Parathyroid adenoma (tissue), 2 donors: Measurements from ENCODE around the gene GTF2F2.

Source experiments
- H2AFZ ChIP-seq: fragments of 300-600 bp; sonication (generic); one replicate; pipeline ENCODE4 v1.7.0; 2017; ENCODE audit warnings: antibody characterized with exemption, mild to moderate bottlenecking
- H3K27ac ChIP-seq: fragments of 300-600 bp; sonication (generic); one replicate; pipeline ENCODE4 v1.7.0; 2017
- H3K27me3 ChIP-seq: fragments of 300-600 bp; sonication (generic); one replicate; pipeline ENCODE4 v1.7.0; 2017; ENCODE audit warnings: low read length; ENCODE audit not compliant: control insufficient read depth, insufficient read depth
- H3K36me3 ChIP-seq: fragments of 300-600 bp; sonication (generic); one replicate; pipeline ENCODE4 v1.7.0; 2017; ENCODE audit warnings: low read length; ENCODE audit not compliant: control insufficient read depth, insufficient read depth
- H3K4me1 ChIP-seq: fragments of 300-600 bp; sonication (generic); one replicate; pipeline ENCODE4 v1.7.0; 2017; ENCODE audit warnings: control low read depth
- H3K4me2 ChIP-seq: fragments of 300-600 bp; sonication (generic); one replicate; pipeline ENCODE4 v1.7.0; 2017; ENCODE audit warnings: low read length
- H3K4me3 ChIP-seq: fragments of 300-600 bp; sonication (generic); one replicate; pipeline ENCODE4 v1.7.0; 2017; ENCODE audit warnings: low read depth, low read length
- H3K79me2 ChIP-seq: fragments of 300-600 bp; sonication (generic); one replicate; pipeline ENCODE4 v1.7.0; 2017; ENCODE audit warnings: control low read depth
- H3K9ac ChIP-seq: fragments of 300-600 bp; sonication (generic); one replicate; pipeline ENCODE4 v1.7.0; 2017; ENCODE audit warnings: mild to moderate bottlenecking
- H3K9me3 ChIP-seq: fragments of 300-600 bp; sonication (generic); one replicate; pipeline ENCODE4 v1.7.0; 2017; ENCODE audit warnings: low read length; ENCODE audit not compliant: control insufficient read depth
- TF ChIP-seq, protein P1 (sequence below): fragments of 300-600 bp; sonication (generic); IDR thresholded peaks from one replicate; pipeline ENCODE4 v1.7.0; 2017; ENCODE audit warnings: antibody characterized with exemption, mild to moderate bottlenecking
- donor health status: primary hyperparathyroidism.

The GTF2F2 gene

GRCh38 chr13:45278096-45278645, 157.9 kb downstream of the GTF2F2 start:
- H3K4me2 ChIP-seq = no peak overlapping the region
- H3K9ac ChIP-seq = no peak overlapping the region
- no peak overlapping the region for H3K4me3 ChIP-seq
- H2AFZ ChIP-seq = no peak overlapping the region
- no peaks in the 10 kb centered on the region for H3K79me2 ChIP-seq
- H3K27me3 ChIP-seq = no peaks in the 10 kb centered on the region
- H3K9me3 ChIP-seq = no peaks in the 10 kb centered on the region
- no peaks in the 10 kb centered on the region for H3K36me3 ChIP-seq
- TF ChIP-seq, protein P1, sequence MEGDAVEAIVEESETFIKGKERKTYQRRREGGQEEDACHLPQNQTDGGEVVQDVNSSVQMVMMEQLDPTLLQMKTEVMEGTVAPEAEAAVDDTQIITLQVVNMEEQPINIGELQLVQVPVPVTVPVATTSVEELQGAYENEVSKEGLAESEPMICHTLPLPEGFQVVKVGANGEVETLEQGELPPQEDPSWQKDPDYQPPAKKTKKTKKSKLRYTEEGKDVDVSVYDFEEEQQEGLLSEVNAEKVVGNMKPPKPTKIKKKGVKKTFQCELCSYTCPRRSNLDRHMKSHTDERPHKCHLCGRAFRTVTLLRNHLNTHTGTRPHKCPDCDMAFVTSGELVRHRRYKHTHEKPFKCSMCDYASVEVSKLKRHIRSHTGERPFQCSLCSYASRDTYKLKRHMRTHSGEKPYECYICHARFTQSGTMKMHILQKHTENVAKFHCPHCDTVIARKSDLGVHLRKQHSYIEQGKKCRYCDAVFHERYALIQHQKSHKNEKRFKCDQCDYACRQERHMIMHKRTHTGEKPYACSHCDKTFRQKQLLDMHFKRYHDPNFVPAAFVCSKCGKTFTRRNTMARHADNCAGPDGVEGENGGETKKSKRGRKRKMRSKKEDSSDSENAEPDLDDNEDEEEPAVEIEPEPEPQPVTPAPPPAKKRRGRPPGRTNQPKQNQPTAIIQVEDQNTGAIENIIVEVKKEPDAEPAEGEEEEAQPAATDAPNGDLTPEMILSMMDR = no peak
- H3K4me1 ChIP-seq = no peaks in the 10 kb centered on the region
- no peak overlapping the region for H3K27ac ChIP-seq

- no peak overlapping the region for H3K9ac ChIP-seq
- TF ChIP-seq, protein P1 = no peak
- H3K27ac ChIP-seq = no peak overlapping the region
- H3K4me2 ChIP-seq = no peak overlapping the region
- no peak overlapping the region for H3K4me3 ChIP-seq
- H2AFZ ChIP-seq = no peak overlapping the region
- no peaks in the 10 kb centered on the region for H3K27me3 ChIP-seq
- no peaks in the 10 kb centered on the region for H3K4me1 ChIP-seq
- H3K36me3 ChIP-seq = no peaks in the 10 kb centered on the region
- H3K79me2 ChIP-seq = no peaks in the 10 kb centered on the region
- no peaks in the 10 kb centered on the region for H3K9me3 ChIP-seq
Measured at GRCh38 chr13:45280011-45280410, 159.7 kb downstream of the GTF2F2 start.

GRCh38 chr13:45280751-45281634, 160.7 kb downstream of the GTF2F2 start:
- no peaks in the 10 kb centered on the region for H3K79me2 ChIP-seq
- H3K9me3 ChIP-seq = no peaks in the 10 kb centered on the region
- no peak overlapping the region for H3K27ac ChIP-seq
- H3K4me3 ChIP-seq = no peak overlapping the region
- TF ChIP-seq, protein P1 = peak; percentile 54
- no peak overlapping the region for H2AFZ ChIP-seq
- H3K9ac ChIP-seq = no peak overlapping the region
- H3K4me2 ChIP-seq = no peak overlapping the region
- H3K4me1 ChIP-seq = no peaks in the 10 kb centered on the region
- H3K27me3 ChIP-seq = no peaks in the 10 kb centered on the region
- no peaks in the 10 kb centered on the region for H3K36me3 ChIP-seq

GRCh38 chr13:45282994-45283393, 162.7 kb downstream of the GTF2F2 start:
- Histone ChIP-seq H3K9ac (no peak overlapping the region), H3K36me3 (no peaks in the 10 kb centered on the region), H3K4me3 (no peak overlapping the region), H2AFZ (no peak overlapping the region), H3K27ac (no peak overlapping the region), H3K4me2 (no peak overlapping the region), H3K27me3 (no peaks in the 10 kb centered on the region), H3K9me3 (no peaks in the 10 kb centered on the region), H3K4me1 (no peaks in the 10 kb centered on the region), H3K79me2 (no peaks in the 10 kb centered on the region)
- TF ChIP-seq, protein P1 = no peak
